HepG2 (cell line): ENCODE data around the gene TEDC1.

Source experiments
- GABPA ChIP-seq, 2 experiments: IDR thresholded peaks; 2 replicates each; pipeline ENCODE4 v1.6.1; 2011 to 2016; ENCODE audit warnings: low read depth in 2 of 2, low read length in 1 of 2, missing biosample characterization in 1 of 2, missing genetic modification characterization in 1 of 2
- HIVEP1 ChIP-seq: sonication (generic); formaldehyde crosslinking; IDR thresholded peaks from 2 replicates; pipeline ENCODE4 v1.4.0; 2020; ENCODE audit warnings: mild to moderate bottlenecking, missing genetic modification reagents
- MTA3 ChIP-seq: sonication (generic); formaldehyde crosslinking; IDR thresholded peaks from 2 replicates; pipeline ENCODE4 v1.4.0; 2020; ENCODE audit warnings: missing genetic modification reagents
- SMAD3 ChIP-seq: sonication (generic); formaldehyde crosslinking; IDR thresholded peaks from 2 replicates; pipeline ENCODE4 v1.4.0; 2020; ENCODE audit warnings: missing genetic modification reagents
- SP4 ChIP-seq: sonication (generic); formaldehyde crosslinking; IDR thresholded peaks from 2 replicates; pipeline ENCODE4 v1.8.1; 2023; ENCODE audit warnings: mild to moderate bottlenecking, missing genetic modification reagents
- ZNF24 ChIP-seq: fragments of 450-650 bp; IDR thresholded peaks from 2 replicates; pipeline ENCODE4 v1.6.1; 2017; ENCODE audit warnings: antibody characterized with exemption, mild to moderate bottlenecking
- TF ChIP-seq, protein P1 (sequence below): sonication (generic); formaldehyde crosslinking; IDR thresholded peaks from 2 replicates; pipeline ENCODE4 v1.5.0; 2020; ENCODE audit warnings: mild to moderate bottlenecking, missing genetic modification reagents, moderate library complexity
- TF ChIP-seq, protein P2 (sequence below), 2 experiments: sonication (generic) in 1 of 2; formaldehyde crosslinking in 1 of 2; IDR thresholded peaks; 2 replicates each; pipeline versions ENCODE4 v1.4.0 to v1.6.1; 2018 to 2020; ENCODE audit warnings: missing genetic modification reagents in 2 of 2, borderline replicate concordance in 1 of 2, low read depth in 1 of 2, mild to moderate bottlenecking in 1 of 2, missing biosample characterization in 1 of 2
- TF ChIP-seq, protein P3 (sequence below): IDR thresholded peaks from 2 replicates; pipeline ENCODE4 v1.6.1; 2012; ENCODE audit warnings: low read length, improper control_type of control experiment

DNA sequence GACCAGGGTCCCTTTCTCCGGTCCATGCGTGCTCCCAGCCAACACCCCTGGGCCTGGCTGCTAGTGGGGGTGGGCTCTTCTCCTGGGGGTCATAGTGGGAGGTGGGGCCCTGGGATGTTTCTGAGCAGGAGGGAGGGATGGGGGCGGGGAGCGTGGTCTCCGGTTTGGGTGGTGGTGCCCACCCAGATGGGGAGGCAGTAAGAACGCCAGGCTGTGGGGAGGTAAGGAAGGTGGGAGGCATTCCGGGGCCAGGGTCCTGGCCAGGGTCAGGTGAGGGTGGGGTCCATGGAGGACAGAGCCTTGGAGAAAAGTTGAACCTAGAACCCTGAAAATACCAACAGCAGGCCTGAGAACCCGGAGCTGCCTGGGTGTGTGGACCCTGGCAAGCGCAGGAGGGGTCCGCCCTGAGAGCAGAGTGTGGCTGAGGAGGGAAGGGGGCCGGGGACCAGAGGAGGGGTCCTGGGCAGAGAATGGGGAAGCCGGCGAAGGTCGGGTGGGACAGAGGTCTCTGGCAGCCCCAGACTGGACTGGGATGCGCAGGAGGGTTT, 10.8 kb upstream of the TEDC1 start:
- TF ChIP-seq, protein P1, sequence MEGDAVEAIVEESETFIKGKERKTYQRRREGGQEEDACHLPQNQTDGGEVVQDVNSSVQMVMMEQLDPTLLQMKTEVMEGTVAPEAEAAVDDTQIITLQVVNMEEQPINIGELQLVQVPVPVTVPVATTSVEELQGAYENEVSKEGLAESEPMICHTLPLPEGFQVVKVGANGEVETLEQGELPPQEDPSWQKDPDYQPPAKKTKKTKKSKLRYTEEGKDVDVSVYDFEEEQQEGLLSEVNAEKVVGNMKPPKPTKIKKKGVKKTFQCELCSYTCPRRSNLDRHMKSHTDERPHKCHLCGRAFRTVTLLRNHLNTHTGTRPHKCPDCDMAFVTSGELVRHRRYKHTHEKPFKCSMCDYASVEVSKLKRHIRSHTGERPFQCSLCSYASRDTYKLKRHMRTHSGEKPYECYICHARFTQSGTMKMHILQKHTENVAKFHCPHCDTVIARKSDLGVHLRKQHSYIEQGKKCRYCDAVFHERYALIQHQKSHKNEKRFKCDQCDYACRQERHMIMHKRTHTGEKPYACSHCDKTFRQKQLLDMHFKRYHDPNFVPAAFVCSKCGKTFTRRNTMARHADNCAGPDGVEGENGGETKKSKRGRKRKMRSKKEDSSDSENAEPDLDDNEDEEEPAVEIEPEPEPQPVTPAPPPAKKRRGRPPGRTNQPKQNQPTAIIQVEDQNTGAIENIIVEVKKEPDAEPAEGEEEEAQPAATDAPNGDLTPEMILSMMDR (CRISPR knock-in tag) = no peak
- TF ChIP-seq SP4 (CRISPR knock-in tag) = no peak
- TF ChIP-seq MTA3 (CRISPR knock-in tag) = no peak
- TF ChIP-seq, protein P2, sequence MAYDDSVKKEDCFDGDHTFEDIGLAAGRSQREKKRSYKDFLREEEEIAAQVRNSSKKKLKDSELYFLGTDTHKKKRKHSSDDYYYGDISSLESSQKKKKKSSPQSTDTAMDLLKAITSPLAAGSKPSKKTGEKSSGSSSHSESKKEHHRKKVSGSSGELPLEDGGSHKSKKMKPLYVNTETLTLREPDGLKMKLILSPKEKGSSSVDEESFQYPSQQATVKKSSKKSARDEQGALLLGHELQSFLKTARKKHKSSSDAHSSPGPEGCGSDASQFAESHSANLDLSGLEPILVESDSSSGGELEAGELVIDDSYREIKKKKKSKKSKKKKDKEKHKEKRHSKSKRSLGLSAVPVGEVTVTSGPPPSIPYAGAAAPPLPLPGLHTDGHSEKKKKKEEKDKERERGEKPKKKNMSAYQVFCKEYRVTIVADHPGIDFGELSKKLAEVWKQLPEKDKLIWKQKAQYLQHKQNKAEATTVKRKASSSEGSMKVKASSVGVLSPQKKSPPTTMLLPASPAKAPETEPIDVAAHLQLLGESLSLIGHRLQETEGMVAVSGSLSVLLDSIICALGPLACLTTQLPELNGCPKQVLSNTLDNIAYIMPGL (CRISPR knock-in tag; IDR thresholded peaks at IDR 0.05; ENCODE audit: borderline replicate concordance in 1 of 2, low read depth in 1 of 2) = no peak
- no peak for TF ChIP-seq HIVEP1
- TF ChIP-seq, protein P3, sequence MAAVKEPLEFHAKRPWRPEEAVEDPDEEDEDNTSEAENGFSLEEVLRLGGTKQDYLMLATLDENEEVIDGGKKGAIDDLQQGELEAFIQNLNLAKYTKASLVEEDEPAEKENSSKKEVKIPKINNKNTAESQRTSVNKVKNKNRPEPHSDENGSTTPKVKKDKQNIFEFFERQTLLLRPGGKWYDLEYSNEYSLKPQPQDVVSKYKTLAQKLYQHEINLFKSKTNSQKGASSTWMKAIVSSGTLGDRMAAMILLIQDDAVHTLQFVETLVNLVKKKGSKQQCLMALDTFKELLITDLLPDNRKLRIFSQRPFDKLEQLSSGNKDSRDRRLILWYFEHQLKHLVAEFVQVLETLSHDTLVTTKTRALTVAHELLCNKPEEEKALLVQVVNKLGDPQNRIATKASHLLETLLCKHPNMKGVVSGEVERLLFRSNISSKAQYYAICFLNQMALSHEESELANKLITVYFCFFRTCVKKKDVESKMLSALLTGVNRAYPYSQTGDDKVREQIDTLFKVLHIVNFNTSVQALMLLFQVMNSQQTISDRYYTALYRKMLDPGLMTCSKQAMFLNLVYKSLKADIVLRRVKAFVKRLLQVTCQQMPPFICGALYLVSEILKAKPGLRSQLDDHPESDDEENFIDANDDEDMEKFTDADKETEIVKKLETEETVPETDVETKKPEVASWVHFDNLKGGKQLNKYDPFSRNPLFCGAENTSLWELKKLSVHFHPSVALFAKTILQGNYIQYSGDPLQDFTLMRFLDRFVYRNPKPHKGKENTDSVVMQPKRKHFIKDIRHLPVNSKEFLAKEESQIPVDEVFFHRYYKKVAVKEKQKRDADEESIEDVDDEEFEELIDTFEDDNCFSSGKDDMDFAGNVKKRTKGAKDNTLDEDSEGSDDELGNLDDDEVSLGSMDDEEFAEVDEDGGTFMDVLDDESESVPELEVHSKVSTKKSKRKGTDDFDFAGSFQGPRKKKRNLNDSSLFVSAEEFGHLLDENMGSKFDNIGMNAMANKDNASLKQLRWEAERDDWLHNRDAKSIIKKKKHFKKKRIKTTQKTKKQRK = no peak
- no peak for TF ChIP-seq GABPA (IDR thresholded peaks at IDR 0.05; ENCODE audit: low read depth, low read length)
- no peak for TF ChIP-seq GABPA (CRISPR knock-in tag; IDR thresholded peaks at IDR 0.05; ENCODE audit: low read depth)
- no peak for TF ChIP-seq SMAD3 (CRISPR knock-in tag)
- no peak for TF ChIP-seq ZNF24
